ENCODE measurements around the gene ATP6AP1.

Gene ATP6AP1

GRCh38 chrX:154441984-154442707 is 13.7 kb downstream of the ATP6AP1 start:
- Histone ChIP-seq H2AK5ac (ENCODE audit: low read length, severe bottlenecking) (no peak overlapping the region), H4K8ac (ENCODE audit: low read length) (peak overlapping the region; percentile 15), H3K36me3 (ENCODE audit: control insufficient read depth in 1 of 2, insufficient read depth in 2 of 2, low read depth in 1 of 2, low read length in 2 of 2) (peaks cover 42 to 65% of the 10 kb centered on the region in 2 experiments), H3K9ac (ENCODE audit: low read length) (no peak overlapping the region), H3K4ac (ENCODE audit: low read depth in 1 of 2, low read length in 2 of 2) (no peak overlapping the region), H3K14ac (ENCODE audit: low read length in 2 of 2) (no peak overlapping the region), H2BK5ac (ENCODE audit: low read depth, low read length, poor library complexity, severe bottlenecking) (no peak overlapping the region), H3K4me3 (ENCODE audit: insufficient read depth in 1 of 2, low read depth in 1 of 2, low read length in 2 of 2) (no peak overlapping the region), H3K27me3 (ENCODE audit: control insufficient read depth in 1 of 2, insufficient read depth in 1 of 2, low read length in 2 of 2) (no peaks in the 10 kb centered on the region), H2BK120ac (ENCODE audit: low read depth, low read length) (no peak overlapping the region), H3K18ac (ENCODE audit: low read depth in 1 of 2, low read length in 2 of 2) (no peak overlapping the region), H3K79me1 (replicated peaks; ENCODE audit: low read length, poor library complexity, severe bottlenecking) (peaks cover 8% of the 10 kb centered on the region), H4K91ac (ENCODE audit: low read length) (no peak overlapping the region), H2BK12ac (ENCODE audit: low read length in 2 of 2) (no peak overlapping the region), H3K4me2 (ENCODE audit: low read length, poor library complexity, severe bottlenecking) (no peak overlapping the region), H3K4me1 (ENCODE audit: control insufficient read depth, insufficient read depth, low read depth, low read length) (peaks cover 33% of the 10 kb centered on the region), H3K9me3 (ENCODE audit: control insufficient read depth, low read length) (no peaks in the 10 kb centered on the region), H3K27ac (ENCODE audit: low read length, poor library complexity, severe bottlenecking) (no peak overlapping the region), H2AFZ (ENCODE audit: low read depth, low read length) (no peak overlapping the region), H2BK15ac (ENCODE audit: low read depth, poor library complexity, severe bottlenecking) (no peak overlapping the region), H3K23ac (ENCODE audit: low read length in 2 of 2) (no peak overlapping the region)
- no peak for DNase-seq
- 95% methylated on average over 20 of the region's 21 CpGs for WGBS

- no peak overlapping the region for H3K14ac ChIP-seq (ENCODE audit: low read length in 2 of 2)
- WGBS, result 12% methylated on average over 5 of the region's 10 CpGs
Observed at GRCh38 chrX:154443479-154443910, 15.0 kb downstream of the ATP6AP1 start.

GRCh38 chrX:154443992-154444754 is 15.7 kb downstream of the ATP6AP1 start, which contains the start of gene FAM50A:
TSS of gene FAM50A (plus strand) at chrX:154444141. CDS start at chrX:154444236, 95 bp downstream.
- Histone ChIP-seq H3K27me3 (ENCODE audit: control insufficient read depth in 1 of 2, insufficient read depth in 1 of 2, low read length in 2 of 2) (no peaks in the 10 kb centered on the region), H3K9ac (ENCODE audit: low read length) (peak within 1 kb of the TSS; percentile 88), H2BK15ac (ENCODE audit: low read depth, poor library complexity, severe bottlenecking) (peak within 1 kb of the TSS; percentile 7), H2BK12ac (ENCODE audit: low read length in 2 of 2) (peak within 1 kb of the TSS in 1 of 2 experiments; percentile 33), H2AFZ (ENCODE audit: low read depth, low read length) (no peak within 1 kb of the TSS), H2BK120ac (ENCODE audit: low read depth, low read length) (peak within 1 kb of the TSS; percentile 83), H4K91ac (ENCODE audit: low read length) (peak within 1 kb of the TSS; percentile 70), H3K79me1 (replicated peaks; ENCODE audit: low read length, poor library complexity, severe bottlenecking) (peaks cover 11% of the 10 kb centered on the region), H3K14ac (ENCODE audit: low read length in 2 of 2) (peak within 1 kb of the TSS in 1 of 2 experiments; percentile 70), H3K4me3 (ENCODE audit: insufficient read depth in 1 of 2, low read depth in 1 of 2, low read length in 2 of 2) (peak within 1 kb of the TSS; percentile 64 to 79), H4K8ac (ENCODE audit: low read length) (peak within 1 kb of the TSS; percentile 91), H2AK5ac (ENCODE audit: low read length, severe bottlenecking) (no peak within 1 kb of the TSS), H3K18ac (ENCODE audit: low read depth in 1 of 2, low read length in 2 of 2) (peak within 1 kb of the TSS; percentile 70 to 96), H3K23ac (ENCODE audit: low read length in 2 of 2) (no peak within 1 kb of the TSS), H3K36me3 (ENCODE audit: control insufficient read depth in 1 of 2, insufficient read depth in 2 of 2, low read depth in 1 of 2, low read length in 2 of 2) (peaks cover 61 to 80% of the 10 kb centered on the region in 2 experiments), H3K4ac (ENCODE audit: low read depth in 1 of 2, low read length in 2 of 2) (peak within 1 kb of the TSS; percentile 81 to 92), H3K4me1 (ENCODE audit: control insufficient read depth, insufficient read depth, low read depth, low read length) (peaks cover 24% of the 10 kb centered on the region), H3K9me3 (ENCODE audit: control insufficient read depth, low read length) (no peaks in the 10 kb centered on the region), H3K27ac (ENCODE audit: low read length, poor library complexity, severe bottlenecking) (peak within 1 kb of the TSS; percentile 47), H2BK5ac (ENCODE audit: low read depth, low read length, poor library complexity, severe bottlenecking) (no peak within 1 kb of the TSS), H3K4me2 (ENCODE audit: low read length, poor library complexity, severe bottlenecking) (peak within 1 kb of the TSS; percentile 72)
- DNase-seq, result peak; percentile 65
- 1% methylated on average over 32 of the region's 94 CpGs for WGBS

More at GRCh38 chrX:154443479-154443910, 15.0 kb downstream of the ATP6AP1 start:
- no peak overlapping the region for H3K23ac ChIP-seq (ENCODE audit: low read length in 2 of 2)
- H3K4me3 ChIP-seq (ENCODE audit: insufficient read depth in 1 of 2, low read depth in 1 of 2, low read length in 2 of 2), result peak overlapping the region; percentile 35 to 61
- peak overlapping the region; percentile 54 for H4K8ac ChIP-seq (ENCODE audit: low read length)
- H2AK5ac ChIP-seq (ENCODE audit: low read length, severe bottlenecking), result no peak overlapping the region
- H3K36me3 ChIP-seq (ENCODE audit: control insufficient read depth in 1 of 2, insufficient read depth in 2 of 2, low read depth in 1 of 2, low read length in 2 of 2), result peaks cover 55 to 78% of the 10 kb centered on the region in 2 experiments
- H3K9ac ChIP-seq (ENCODE audit: low read length), result peak overlapping the region; percentile 81
- no peaks in the 10 kb centered on the region for H3K9me3 ChIP-seq (ENCODE audit: control insufficient read depth, low read length)
- DNase-seq, result peak; percentile 7
- no peak overlapping the region for H2BK120ac ChIP-seq (ENCODE audit: low read depth, low read length)
- peaks cover 29% of the 10 kb centered on the region for H3K4me1 ChIP-seq (ENCODE audit: control insufficient read depth, insufficient read depth, low read depth, low read length)
- peak overlapping the region in 1 of 2 experiments; percentile 69 for H3K18ac ChIP-seq (ENCODE audit: low read depth in 1 of 2, low read length in 2 of 2)
- H2BK5ac ChIP-seq (ENCODE audit: low read depth, low read length, poor library complexity, severe bottlenecking), result no peak overlapping the region
- H3K4ac ChIP-seq (ENCODE audit: low read depth in 1 of 2, low read length in 2 of 2), result peak overlapping the region in 1 of 2 experiments; percentile 84
- H2BK12ac ChIP-seq (ENCODE audit: low read length in 2 of 2), result no peak overlapping the region
- peaks cover 10% of the 10 kb centered on the region for H3K79me1 ChIP-seq (replicated peaks; ENCODE audit: low read length, poor library complexity, severe bottlenecking)
- no peak overlapping the region for H2AFZ ChIP-seq (ENCODE audit: low read depth, low read length)
- no peaks in the 10 kb centered on the region for H3K27me3 ChIP-seq (ENCODE audit: control insufficient read depth in 1 of 2, insufficient read depth in 1 of 2, low read length in 2 of 2)
- H3K27ac ChIP-seq (ENCODE audit: low read length, poor library complexity, severe bottlenecking), result peak overlapping the region; percentile 47
- H3K4me2 ChIP-seq (ENCODE audit: low read length, poor library complexity, severe bottlenecking), result peak overlapping the region; percentile 72
- no peak overlapping the region for H2BK15ac ChIP-seq (ENCODE audit: low read depth, poor library complexity, severe bottlenecking)
- peak overlapping the region; percentile 70 for H4K91ac ChIP-seq (ENCODE audit: low read length)

All from mesenchymal stem cell (in vitro differentiated cells and primary cell).